ENCODE data around the gene PSMD11. TPM values are rescaled to one million over a fixed set of nuclear protein-coding genes. Genes with fewer than 3 reads are reported as not detected.
"Not testable (repeated sequence)": the region's sequence is repeated elsewhere in the genome, so short reads cannot be mapped to it uniquely, and the experiment has no call there.

PSMD11 gene
- total RNA-seq, 4 donors from 2014 or later = 10.8 to 89.3 (median 58.5) TPM

DNA sequence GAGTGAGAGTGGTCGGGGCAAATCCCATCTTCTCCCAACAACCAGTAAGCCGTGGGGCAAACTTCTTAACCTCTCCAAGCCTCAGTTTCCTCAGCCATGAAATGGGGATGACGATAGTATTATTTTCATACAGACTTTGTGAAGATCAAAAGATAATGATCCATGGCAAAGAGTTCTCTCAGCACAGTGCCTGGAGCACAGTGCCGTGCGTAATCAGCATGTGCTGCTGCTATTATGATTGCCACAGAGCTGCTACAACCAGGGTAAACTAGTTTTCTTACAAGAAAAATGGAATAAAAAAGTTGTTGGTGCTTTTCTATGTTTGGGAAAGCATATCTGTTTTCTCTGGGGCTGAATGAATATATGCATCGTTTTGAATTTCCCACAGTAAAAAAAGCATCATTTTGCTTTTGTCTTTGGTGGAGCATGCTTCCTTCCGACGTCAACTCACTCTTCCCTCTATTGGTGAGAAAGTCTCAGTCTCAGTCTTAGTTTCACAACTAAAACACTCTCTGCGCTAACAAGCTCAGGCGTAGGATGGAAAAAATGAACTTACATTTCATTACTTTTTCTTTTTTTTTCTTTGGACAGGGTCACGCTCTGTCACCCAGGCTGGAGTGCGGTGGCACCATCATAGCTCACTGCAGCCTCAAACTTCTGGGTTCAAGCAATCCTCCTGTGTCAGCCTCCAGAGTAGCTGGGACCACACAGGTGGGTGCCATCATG lies 79.7 kb downstream of the PSMD11 start:
- no peak for DNase-seq
- H3K4me3 ChIP-seq = no peak overlapping the region
- no peak overlapping the region for H3K27ac ChIP-seq
- H3K36me3 ChIP-seq = no peaks in the 10 kb centered on the region
- H3K9me3 ChIP-seq = no peaks in the 10 kb centered on the region
- no peaks in the 10 kb centered on the region for H3K4me1 ChIP-seq
- intact Hi-C loops (cut with DNase I; ENCODE audit: low total_unique reads) = no loop called here
- TF ChIP-seq POLR2A (IDR thresholded peaks at IDR 0.05) = no peak
- TF ChIP-seq, protein P1, sequence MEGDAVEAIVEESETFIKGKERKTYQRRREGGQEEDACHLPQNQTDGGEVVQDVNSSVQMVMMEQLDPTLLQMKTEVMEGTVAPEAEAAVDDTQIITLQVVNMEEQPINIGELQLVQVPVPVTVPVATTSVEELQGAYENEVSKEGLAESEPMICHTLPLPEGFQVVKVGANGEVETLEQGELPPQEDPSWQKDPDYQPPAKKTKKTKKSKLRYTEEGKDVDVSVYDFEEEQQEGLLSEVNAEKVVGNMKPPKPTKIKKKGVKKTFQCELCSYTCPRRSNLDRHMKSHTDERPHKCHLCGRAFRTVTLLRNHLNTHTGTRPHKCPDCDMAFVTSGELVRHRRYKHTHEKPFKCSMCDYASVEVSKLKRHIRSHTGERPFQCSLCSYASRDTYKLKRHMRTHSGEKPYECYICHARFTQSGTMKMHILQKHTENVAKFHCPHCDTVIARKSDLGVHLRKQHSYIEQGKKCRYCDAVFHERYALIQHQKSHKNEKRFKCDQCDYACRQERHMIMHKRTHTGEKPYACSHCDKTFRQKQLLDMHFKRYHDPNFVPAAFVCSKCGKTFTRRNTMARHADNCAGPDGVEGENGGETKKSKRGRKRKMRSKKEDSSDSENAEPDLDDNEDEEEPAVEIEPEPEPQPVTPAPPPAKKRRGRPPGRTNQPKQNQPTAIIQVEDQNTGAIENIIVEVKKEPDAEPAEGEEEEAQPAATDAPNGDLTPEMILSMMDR (IDR thresholded peaks at IDR 0.05) = no peak
- H3K27me3 ChIP-seq = no peaks in the 10 kb centered on the region

DNA sequence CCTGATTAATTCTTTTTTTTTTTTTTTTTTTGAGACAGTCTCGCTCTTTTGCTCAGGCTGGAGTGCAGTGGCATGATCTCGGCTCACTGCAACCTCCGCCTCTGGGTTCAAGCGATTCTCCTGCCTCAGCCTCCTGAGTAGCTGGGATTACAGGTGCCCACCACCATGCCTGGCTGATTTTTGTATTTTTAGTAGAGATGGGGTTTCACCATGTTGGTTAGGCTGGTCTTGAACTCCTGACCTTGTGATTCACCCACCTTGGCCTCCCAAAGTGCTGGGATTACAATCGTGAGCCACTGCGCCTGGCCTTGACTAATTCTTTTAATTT lies 80.2 kb downstream of the PSMD11 start:
- H3K4me3 ChIP-seq; DNase-seq; H3K36me3 ChIP-seq; H3K4me1 ChIP-seq; H3K9me3 ChIP-seq; H3K27me3 ChIP-seq; intact Hi-C loops (cut with DNase I; ENCODE audit: low total_unique reads); H3K27ac ChIP-seq: not testable (repeated sequence)

DNA sequence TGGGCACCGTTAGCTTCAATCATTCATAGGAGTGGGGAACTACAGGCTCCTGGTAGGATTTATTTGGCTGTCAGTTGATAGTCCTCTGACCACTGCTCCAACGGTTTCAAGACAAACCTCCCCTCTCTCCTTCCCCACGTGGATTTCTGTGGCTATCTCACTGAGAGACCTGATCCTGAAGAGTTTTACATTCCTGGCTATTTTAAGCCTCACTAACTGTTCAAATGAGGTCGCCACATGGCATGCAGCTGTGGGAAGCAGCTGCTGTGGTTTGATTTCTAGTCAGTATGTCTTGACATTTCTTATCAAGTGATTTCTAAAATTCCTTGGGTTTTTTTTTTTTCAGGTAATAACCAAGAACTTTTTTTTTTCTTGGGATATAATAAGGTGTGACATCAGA lies 80.8 kb downstream of the PSMD11 start:
- no peaks in the 10 kb centered on the region for H3K9me3 ChIP-seq
- H3K27ac ChIP-seq = no peak overlapping the region
- H3K4me3 ChIP-seq = no peak overlapping the region
- H3K36me3 ChIP-seq = no peaks in the 10 kb centered on the region
- no peak for TF ChIP-seq POLR2A (IDR thresholded peaks at IDR 0.05)
- TF ChIP-seq, protein P1 (IDR thresholded peaks at IDR 0.05) = no peak
- H3K27me3 ChIP-seq = no peaks in the 10 kb centered on the region
- no peak for DNase-seq
- H3K4me1 ChIP-seq = no peaks in the 10 kb centered on the region
- intact Hi-C loops (cut with DNase I; ENCODE audit: low total_unique reads) = no loop called here

DNA sequence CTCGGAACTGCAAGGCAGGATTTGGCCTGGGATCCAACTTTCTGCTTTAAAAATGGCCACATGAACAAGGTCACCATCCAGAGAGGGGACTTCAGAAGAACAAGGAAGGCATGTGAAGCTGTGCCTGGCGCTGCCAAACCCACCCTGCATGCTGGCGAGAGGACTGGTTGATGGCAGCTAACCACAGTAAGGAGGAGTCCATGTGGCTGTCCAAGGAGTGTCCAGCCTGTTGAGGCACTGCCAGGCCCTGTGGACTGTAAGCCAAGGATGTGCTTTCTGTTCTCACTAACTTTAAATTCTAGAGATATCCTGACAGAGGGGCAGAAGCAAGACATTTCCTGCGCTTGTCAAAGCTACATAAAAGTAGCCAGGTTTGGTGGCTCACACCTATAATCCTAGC lies 82.8 kb downstream of the PSMD11 start:
- H3K27ac ChIP-seq = no peak overlapping the region
- intact Hi-C loops (cut with DNase I; ENCODE audit: low total_unique reads) = no loop called here
- no peaks in the 10 kb centered on the region for H3K27me3 ChIP-seq
- H3K9me3 ChIP-seq = no peaks in the 10 kb centered on the region
- no peaks in the 10 kb centered on the region for H3K4me1 ChIP-seq
- H3K4me3 ChIP-seq = no peak overlapping the region
- H3K36me3 ChIP-seq = no peaks in the 10 kb centered on the region
- TF ChIP-seq, protein P1 (IDR thresholded peaks at IDR 0.05) = no peak
- TF ChIP-seq POLR2A (IDR thresholded peaks at IDR 0.05) = no peak
- DNase-seq = no peak

DNA sequence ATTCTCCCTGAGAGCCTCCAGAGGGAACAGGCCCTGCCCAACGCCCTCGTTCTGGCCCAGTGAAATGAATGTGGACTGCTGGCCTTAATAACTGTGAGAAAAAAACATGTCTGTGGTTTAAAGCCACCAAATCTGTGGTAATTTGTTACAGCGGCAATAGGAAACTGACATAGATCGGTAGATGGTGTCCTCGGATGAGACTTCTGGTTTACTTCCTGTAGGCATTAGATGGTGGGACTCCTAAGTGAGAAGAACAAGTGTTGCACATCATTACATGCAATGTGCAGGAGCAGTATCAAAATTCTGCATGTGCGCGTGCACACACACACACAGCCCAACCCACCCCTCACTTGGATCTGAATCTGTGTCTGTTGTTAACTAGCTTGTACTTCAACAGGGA lies 84.5 kb downstream of the PSMD11 start:
- H3K9me3 ChIP-seq = no peaks in the 10 kb centered on the region
- no peak overlapping the region for H3K4me3 ChIP-seq
- no peaks in the 10 kb centered on the region for H3K27me3 ChIP-seq
- TF ChIP-seq POLR2A (IDR thresholded peaks at IDR 0.05) = no peak
- DNase-seq = no peak
- no peak overlapping the region for H3K27ac ChIP-seq
- H3K36me3 ChIP-seq = no peaks in the 10 kb centered on the region
- intact Hi-C loops (cut with DNase I; ENCODE audit: low total_unique reads) = no loop called here
- H3K4me1 ChIP-seq = no peaks in the 10 kb centered on the region

DNA sequence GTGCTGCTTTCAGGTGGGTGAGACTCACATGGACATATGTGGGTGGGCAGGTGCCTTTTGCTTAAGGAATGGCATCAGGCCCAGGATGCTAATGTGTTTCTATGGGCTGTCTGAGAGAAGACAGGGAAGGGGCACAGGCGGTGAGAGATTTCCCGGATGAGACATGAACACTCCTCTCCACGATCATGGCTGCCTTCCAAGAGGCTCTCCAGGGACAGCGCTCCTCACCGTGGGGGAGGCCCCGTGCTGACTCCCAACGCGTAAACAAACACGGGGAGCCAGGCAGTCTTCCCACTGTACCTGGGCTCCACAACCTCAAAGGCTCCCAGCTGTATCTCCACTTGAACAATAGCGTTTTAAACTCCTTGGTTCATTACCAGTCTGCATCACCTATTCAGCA lies 85.3 kb downstream of the PSMD11 start:
- Histone ChIP-seq H3K9me3 (no peaks in the 10 kb centered on the region), H3K36me3 (no peaks in the 10 kb centered on the region), H3K4me1 (no peaks in the 10 kb centered on the region), H3K27ac (no peak overlapping the region), H3K4me3 (no peak overlapping the region), H3K27me3 (no peaks in the 10 kb centered on the region)
- no peak for DNase-seq
- intact Hi-C loops (cut with DNase I; ENCODE audit: low total_unique reads) = no loop called here
- no peak for TF ChIP-seq POLR2A (IDR thresholded peaks at IDR 0.05)
- TF ChIP-seq, protein P1 (IDR thresholded peaks at IDR 0.05) = no peak

Small RNAs within 50 kb of the gene (small RNA-seq; reads per million reads assigned to genes)
- gene AC005899.2 (not detected), gene AC005899.6 (not detected), gene RF00019 (not detected)

Other genes starting within 250 kb of the PSMD11 start
- 1 to 10 TPM in 2 of 4 donors, under 1 TPM in 1, not detected in 1; 0.29 to 3.8 (median 2.4) TPM for gene RHBDL3, start 178.7 kb upstream of the PSMD11 start, total RNA-seq
- gene C17orf75, start 102.3 kb upstream of the PSMD11 start, total RNA-seq = 10 to 100 TPM; 11.8 to 40.9 (median 18.0) TPM
- gene ZNF207, start 94.4 kb upstream of the PSMD11 start, total RNA-seq = 100 to 1,000 TPM in 3 of 4 donors, 10 to 100 TPM in 1; 82.1 to 252 (median 210) TPM
- gene CDK5R1, start 42.5 kb downstream of the PSMD11 start, total RNA-seq = 1 to 10 TPM in 2 of 4 donors, under 1 TPM in 1, not detected in 1; 0.77 to 2.9 (median 1.4) TPM

Measured in uterus (tissue), 4 donors.